Measurements from ENCODE around the gene CMTM2.
"Not testable (repeated sequence)": the region's sequence is repeated elsewhere in the genome, so short reads cannot be mapped to it uniquely, and the experiment has no call there.

CMTM2 gene

DNA sequence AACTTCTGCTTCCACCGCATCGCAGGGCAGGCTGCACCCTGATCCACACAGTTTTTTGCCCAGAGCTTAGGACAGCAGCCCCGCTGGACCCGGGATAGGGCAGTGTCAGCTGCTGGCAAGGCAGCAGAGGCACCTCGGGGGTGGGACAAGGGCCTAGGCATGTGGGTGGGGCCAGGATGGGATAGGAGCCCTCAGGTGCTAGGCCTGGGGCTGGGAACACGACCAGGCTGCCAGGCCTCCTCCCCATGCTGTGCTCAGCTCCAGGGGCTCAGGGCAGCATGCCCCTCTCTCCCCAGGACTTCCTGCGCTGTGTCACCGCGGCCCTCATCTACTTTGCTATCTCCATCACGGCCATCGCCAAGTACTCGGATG lies 29.9 kb downstream of the CMTM2 start:
- DNase-seq (ENCODE audit: low read depth): no peak

GRCh38 chr16:66610111-66610820 lies 31.0 kb downstream of the CMTM2 start:
- no peak for DNase-seq (ENCODE audit: low read depth)

DNA sequence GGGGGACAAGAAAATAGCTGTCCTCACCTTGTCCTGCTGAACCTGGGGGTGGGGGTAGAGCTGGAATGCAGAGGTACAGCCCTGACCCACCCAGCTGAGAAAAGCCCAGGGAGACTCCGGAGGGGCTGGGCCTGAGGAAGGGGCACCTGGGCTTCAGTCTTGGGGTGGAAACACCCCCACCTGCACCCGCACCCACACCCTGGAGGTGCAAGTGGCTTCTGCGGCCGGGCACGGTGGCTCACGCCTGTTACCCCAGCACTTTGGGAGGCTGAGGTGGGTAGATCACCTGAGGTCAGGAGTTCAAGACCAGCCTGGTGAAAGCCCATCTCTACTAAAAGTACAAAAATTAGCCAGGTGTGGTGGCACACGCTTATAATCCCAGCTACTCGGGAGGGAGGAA lies 32.6 kb downstream of the CMTM2 start:
- not testable (repeated sequence) for DNase-seq (ENCODE audit: low read depth)

DNA sequence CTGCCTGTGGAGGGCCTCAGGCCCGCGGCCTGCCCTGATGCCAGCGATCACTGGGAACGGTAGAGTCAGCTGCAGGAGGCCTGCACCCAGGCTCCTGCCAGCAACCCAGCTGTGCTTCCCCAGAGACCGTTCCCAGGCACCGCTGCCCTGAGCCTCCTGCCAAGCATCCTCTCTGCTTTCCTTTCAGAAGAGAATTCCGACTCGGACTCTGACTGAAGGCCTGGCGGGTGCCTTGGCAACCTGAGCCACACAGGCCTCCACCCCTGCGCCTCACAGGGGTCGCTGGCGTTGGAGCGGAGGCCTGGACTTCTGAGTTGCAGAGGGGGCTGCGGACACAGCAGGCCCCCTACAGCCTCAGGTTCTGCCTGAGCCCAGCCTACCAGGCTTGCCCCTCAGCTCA lies 33.2 kb downstream of the CMTM2 start:
- DNase-seq (ENCODE audit: low read depth): no peak

GRCh38 chr16:66614161-66614802 lies 35.0 kb downstream of the CMTM2 start:
- no peak for DNase-seq (ENCODE audit: low read depth)

DNA sequence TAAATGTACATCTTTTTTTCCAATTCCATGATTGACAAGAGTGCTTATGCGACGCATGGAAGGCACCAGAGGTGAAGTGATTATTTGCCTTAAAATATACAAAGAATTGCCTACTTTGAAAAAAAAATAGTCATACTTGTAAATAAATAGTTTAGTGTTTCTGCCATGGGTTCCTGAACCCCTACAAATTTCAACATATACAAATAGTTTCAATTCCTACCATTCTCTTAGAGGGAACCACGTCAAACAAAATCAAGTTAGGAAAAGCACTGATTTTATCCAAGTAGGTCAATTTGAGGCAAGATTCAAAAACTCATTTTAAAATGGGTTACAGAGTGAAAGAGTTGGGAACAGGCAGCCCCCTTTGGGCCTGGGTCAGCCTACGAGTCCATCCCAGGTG lies 36.9 kb downstream of the CMTM2 start:
- DNase-seq (ENCODE audit: low read depth): no peak

- no peak for DNase-seq (ENCODE audit: low read depth)
These were observed 37.3 kb downstream of the CMTM2 start for GRCh38 chr16:66616592-66616991.

- no peak for DNase-seq (ENCODE audit: low read depth)
These were observed 37.8 kb downstream of the CMTM2 start for GRCh38 chr16:66617010-66617434.

DNA sequence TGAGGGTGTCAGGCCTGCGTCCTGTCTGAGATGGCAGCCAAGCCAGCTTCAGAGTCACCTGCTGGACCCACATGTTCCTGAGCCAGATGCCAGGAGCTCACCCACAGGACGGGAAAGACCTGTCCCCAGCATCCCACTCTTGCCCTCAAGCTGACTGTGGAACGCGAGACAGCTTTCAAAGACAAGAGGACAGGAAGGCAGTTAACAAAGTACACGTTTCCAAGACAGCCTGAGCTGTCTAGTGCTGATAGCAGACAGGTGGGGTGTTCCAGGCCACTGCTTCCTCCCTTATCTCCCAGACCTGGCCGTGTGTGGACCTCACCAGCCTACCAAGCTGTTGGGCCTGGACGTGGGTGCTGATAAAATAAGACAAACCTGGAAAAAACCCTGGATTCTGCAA lies 38.5 kb downstream of the CMTM2 start:
- DNase-seq (ENCODE audit: low read depth): no peak

- no peak for DNase-seq (ENCODE audit: low read depth)
These were observed 39.5 kb downstream of the CMTM2 start for GRCh38 chr16:66618588-66619375.

DNA sequence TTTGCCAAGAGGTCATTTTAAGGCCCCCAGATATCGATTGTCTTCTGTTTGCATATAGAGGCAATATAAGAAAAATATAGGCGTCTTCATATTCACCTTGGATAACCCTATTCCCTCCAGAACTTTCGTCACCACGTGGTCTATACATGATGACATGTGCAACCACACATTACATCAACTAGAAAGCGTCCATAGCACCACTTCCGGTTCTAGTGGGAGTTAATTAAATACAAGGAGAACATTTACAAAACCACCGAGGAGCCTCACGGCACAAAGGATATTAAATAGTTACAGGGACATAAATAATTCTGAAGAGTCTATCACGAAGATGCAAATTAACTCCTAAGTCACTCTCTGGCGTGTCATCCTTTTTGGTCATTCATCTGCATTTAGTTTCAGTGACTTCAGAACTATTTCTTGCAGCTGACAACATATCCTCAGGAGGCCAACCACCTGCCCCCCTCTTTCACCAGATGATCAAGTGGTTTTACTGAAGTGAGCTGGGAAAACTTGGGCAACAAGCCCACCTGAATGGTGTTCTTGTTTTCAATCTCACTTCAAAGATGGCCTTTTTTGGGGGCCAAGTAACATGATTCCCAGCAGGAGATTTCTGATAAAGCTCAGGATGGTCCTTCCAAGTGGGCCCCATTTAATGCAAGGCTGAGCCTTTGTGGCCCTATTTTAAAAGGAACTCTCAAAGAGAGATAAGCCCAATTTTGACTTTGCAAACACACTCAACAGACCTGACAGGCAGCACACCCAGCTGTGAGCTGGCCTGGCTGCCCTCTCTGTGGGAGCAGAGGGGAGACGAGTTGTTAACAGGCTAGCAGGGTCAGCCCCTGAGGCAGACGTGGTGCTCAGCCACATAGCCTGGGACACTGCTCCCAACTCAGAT lies 40.5 kb downstream of the CMTM2 start:
- DNase-seq (ENCODE audit: low read depth): no peak

DNA sequence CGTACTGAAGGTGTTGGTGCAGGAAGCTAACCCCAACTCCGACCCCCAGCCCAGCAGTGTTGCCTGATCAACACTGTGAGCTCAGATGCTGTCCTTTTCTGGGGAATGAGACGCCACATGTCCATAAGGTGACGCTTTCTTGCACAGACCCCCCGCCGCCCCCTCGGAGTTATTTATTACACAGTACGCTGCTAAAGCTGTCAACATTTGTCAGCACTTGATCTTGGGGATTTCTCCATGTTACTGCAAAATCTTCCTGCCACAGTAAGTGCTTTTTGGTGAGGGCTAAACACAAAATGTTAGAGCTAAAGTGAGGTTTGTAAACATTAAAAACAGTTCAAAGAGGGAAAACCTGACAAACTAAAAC lies 41.1 kb downstream of the CMTM2 start:
- no peak for DNase-seq (ENCODE audit: low read depth)

- no peak for DNase-seq (ENCODE audit: low read depth)
These were observed 42.7 kb downstream of the CMTM2 start for GRCh38 chr16:66621973-66622372.

DNA sequence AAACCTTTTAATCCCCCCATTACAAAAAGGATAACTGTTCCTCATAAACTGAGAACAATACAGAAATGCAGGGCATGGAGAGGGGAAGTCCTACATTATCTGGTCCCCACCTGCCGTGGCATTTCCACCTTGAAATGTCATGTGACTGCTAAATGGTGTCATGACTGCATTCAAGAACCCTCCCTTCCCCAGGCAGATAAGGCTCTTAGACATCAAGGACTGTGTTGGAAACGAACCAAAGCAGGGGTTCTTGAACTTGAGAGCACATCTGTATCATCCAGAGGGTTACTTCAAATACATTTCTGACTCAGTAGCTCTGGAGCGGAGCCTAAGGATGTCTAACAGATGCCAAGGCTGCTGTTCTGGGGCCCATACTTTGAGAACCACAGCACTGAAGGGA lies 43.6 kb downstream of the CMTM2 start:
- DNase-seq (ENCODE audit: low read depth): no peak

GRCh38 chr16:66623755-66624154 lies 44.5 kb downstream of the CMTM2 start:
- no peak for DNase-seq (ENCODE audit: low read depth)

GRCh38 chr16:66627611-66628378 lies 48.5 kb downstream of the CMTM2 start:
- DNase-seq (ENCODE audit: low read depth): not testable (repeated sequence)

DNA sequence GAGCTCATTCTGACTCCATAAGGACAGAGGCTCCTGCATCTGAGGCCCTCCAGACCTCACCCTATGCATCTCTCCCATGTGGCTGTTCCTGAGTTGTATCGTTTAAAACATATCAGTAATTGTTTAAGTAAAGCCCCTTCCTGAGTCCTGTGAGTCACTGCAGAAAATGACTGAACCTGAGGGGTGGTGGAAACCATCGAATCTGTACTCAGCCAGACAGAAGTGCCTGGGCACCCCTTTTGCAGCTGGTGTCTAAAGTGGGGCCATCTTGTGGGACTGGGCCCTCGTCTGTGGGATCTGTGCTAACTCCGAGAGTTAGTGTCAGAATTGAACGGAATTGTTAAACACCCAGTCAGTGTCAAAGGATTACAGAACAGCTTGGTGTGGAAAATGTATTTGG lies 50.6 kb downstream of the CMTM2 start:
- no peak for DNase-seq (ENCODE audit: low read depth)

- not testable (repeated sequence) for DNase-seq (ENCODE audit: low read depth)
These were observed 51.4 kb downstream of the CMTM2 start for GRCh38 chr16:66630561-66631260.

DNA sequence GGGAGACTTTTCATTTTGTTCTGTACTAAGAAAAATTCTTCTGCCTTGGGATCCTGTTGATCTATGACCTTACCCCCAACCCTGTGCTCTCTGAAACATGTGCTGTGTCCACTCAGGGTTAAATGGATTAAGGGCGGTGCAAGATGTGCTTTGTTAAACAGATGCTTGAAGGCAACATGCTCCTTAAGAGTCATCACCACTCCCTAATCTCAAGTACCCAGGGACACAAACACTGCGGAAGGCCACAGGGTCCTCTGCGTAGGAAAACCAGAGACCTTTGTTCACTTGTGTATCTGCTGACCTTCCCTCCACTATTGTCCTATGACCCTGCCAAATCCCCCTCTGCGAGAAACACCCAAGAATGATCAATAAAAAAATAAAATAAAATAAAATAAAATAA lies 52.3 kb downstream of the CMTM2 start:
- not testable (repeated sequence) for DNase-seq (ENCODE audit: low read depth)

- DNase-seq (ENCODE audit: low read depth): no peak
These were observed 55.4 kb downstream of the CMTM2 start for GRCh38 chr16:66634527-66635196.
